ENCODE measurements around the gene NDUFAF7.

DNA sequence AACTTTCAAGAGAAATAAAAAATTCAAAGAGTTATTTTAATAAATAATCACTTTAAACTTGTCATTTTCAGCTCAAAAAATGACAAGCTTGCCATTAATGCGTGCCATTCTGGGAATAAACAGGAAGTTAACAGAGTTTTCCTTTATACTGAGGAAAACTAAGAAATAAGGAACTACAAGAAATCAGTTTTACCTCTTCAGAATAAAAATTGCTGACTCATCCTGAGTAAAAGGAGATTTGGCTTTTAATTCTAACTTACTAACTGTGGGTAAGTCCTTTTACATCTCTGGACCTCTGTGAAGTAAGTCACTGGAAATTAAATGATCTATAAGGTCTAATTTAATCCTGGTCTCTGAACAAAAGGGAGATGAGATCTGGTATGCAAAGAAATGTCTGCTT lies 16.2 kb upstream of the NDUFAF7 start:
- no peak for TF ChIP-seq ARNTL (CRISPR knock-in tag; IDR thresholded peaks at IDR 0.05; ENCODE audit: borderline replicate concordance, low read depth)
- TF ChIP-seq CSDC2 (CRISPR knock-in tag; IDR thresholded peaks at IDR 0.05), result no peak
- TF ChIP-seq ESRRG (CRISPR knock-in tag; IDR thresholded peaks at IDR 0.05), result no peak
- TF ChIP-seq, protein P1, sequence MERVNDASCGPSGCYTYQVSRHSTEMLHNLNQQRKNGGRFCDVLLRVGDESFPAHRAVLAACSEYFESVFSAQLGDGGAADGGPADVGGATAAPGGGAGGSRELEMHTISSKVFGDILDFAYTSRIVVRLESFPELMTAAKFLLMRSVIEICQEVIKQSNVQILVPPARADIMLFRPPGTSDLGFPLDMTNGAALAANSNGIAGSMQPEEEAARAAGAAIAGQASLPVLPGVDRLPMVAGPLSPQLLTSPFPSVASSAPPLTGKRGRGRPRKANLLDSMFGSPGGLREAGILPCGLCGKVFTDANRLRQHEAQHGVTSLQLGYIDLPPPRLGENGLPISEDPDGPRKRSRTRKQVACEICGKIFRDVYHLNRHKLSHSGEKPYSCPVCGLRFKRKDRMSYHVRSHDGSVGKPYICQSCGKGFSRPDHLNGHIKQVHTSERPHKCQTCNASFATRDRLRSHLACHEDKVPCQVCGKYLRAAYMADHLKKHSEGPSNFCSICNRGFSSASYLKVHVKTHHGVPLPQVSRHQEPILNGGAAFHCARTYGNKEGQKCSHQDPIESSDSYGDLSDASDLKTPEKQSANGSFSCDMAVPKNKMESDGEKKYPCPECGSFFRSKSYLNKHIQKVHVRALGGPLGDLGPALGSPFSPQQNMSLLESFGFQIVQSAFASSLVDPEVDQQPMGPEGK (CRISPR knock-in tag; IDR thresholded peaks at IDR 0.05; ENCODE audit: borderline replicate concordance), result no peak
- TF ChIP-seq BACH2 (CRISPR knock-in tag; IDR thresholded peaks at IDR 0.05; ENCODE audit: borderline replicate concordance), result no peak; the same call in 1 of the 2 replicates
- no peak for TF ChIP-seq ZNF565 (CRISPR knock-in tag; conservative IDR thresholded peaks at IDR 0.05; ENCODE audit: low read depth)
- TF ChIP-seq ZC3H10 (CRISPR knock-in tag; IDR thresholded peaks at IDR 0.05), result no peak
- TF ChIP-seq, protein P2, sequence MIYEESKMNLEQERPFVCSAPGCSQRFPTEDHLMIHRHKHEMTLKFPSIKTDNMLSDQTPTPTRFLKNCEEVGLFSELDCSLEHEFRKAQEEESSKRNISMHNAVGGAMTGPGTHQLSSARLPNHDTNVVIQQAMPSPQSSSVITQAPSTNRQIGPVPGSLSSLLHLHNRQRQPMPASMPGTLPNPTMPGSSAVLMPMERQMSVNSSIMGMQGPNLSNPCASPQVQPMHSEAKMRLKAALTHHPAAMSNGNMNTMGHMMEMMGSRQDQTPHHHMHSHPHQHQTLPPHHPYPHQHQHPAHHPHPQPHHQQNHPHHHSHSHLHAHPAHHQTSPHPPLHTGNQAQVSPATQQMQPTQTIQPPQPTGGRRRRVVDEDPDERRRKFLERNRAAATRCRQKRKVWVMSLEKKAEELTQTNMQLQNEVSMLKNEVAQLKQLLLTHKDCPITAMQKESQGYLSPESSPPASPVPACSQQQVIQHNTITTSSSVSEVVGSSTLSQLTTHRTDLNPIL (CRISPR knock-in tag; IDR thresholded peaks at IDR 0.05; ENCODE audit: low read depth), result no peak
- TF ChIP-seq ISL1 (CRISPR knock-in tag; IDR thresholded peaks at IDR 0.05), result no peak
- TF ChIP-seq, protein P3, sequence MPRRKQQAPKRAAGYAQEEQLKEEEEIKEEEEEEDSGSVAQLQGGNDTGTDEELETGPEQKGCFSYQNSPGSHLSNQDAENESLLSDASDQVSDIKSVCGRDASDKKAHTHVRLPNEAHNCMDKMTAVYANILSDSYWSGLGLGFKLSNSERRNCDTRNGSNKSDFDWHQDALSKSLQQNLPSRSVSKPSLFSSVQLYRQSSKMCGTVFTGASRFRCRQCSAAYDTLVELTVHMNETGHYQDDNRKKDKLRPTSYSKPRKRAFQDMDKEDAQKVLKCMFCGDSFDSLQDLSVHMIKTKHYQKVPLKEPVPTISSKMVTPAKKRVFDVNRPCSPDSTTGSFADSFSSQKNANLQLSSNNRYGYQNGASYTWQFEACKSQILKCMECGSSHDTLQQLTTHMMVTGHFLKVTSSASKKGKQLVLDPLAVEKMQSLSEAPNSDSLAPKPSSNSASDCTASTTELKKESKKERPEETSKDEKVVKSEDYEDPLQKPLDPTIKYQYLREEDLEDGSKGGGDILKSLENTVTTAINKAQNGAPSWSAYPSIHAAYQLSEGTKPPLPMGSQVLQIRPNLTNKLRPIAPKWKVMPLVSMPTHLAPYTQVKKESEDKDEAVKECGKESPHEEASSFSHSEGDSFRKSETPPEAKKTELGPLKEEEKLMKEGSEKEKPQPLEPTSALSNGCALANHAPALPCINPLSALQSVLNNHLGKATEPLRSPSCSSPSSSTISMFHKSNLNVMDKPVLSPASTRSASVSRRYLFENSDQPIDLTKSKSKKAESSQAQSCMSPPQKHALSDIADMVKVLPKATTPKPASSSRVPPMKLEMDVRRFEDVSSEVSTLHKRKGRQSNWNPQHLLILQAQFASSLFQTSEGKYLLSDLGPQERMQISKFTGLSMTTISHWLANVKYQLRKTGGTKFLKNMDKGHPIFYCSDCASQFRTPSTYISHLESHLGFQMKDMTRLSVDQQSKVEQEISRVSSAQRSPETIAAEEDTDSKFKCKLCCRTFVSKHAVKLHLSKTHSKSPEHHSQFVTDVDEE (CRISPR knock-in tag; IDR thresholded peaks at IDR 0.05), result no peak

Measured in SK-N-SH treated with all-trans-retinoic acid at 6 μM for 48 hours (cell line).